HG02884 (cell line): ENCODE data around the gene FAM124A.

Experiments used
- ATAC-seq: cut with Tn5 transposase; IDR thresholded peaks from one replicate; pipeline ENCODE4 v1.9.1; 2021; ENCODE audit warnings: mild to moderate bottlenecking, moderate library complexity; ENCODE audit not compliant: unreplicated experiment

The FAM124A gene

GRCh38 chr13:51330791-51331190 lies 108.6 kb downstream of the FAM124A start:
- ATAC-seq, result peak; percentile 54

GRCh38 chr13:51331354-51331861 lies 109.2 kb downstream of the FAM124A start:
- peak; percentile 62 for ATAC-seq

- no peak for ATAC-seq
Measured at GRCh38 chr13:51332566-51333361, 110.6 kb downstream of the FAM124A start.

GRCh38 chr13:51333421-51333820 lies 111.2 kb downstream of the FAM124A start:
- ATAC-seq, result no peak

- ATAC-seq, result no peak
Measured at GRCh38 chr13:51333826-51334225, 111.6 kb downstream of the FAM124A start.
